Fibroblast of gingiva (primary cell): ENCODE results near the gene CASS4.
"Not testable (repeated sequence)": the region's sequence is repeated elsewhere in the genome, so short reads cannot be mapped to it uniquely, and the experiment has no call there.

ENCODE experiments used
- DNase-seq: peaks from one replicate; pipeline ENCODE4 v3.0.0-alpha.2; 2011; ENCODE audit warnings: low read depth

Gene CASS4

GRCh38 chr20:56411759-56412472, at the start of gene CASS4:
CASS4 (plus strand) TSS chr20:56412260; CDS start chr20:56412459, 199 bp downstream.
- DNase-seq, result peak; percentile 19

- DNase-seq, result no peak
These were observed 49.1 kb upstream of the CASS4 start for GRCh38 chr20:56362833-56363413.

- DNase-seq, result no peak
These were observed 48.6 kb upstream of the CASS4 start for GRCh38 chr20:56363491-56363890.

GRCh38 chr20:56368351-56369134, 43.5 kb upstream of the CASS4 start:
- no peak for DNase-seq

- DNase-seq, result no peak
These were observed 42.9 kb upstream of the CASS4 start for GRCh38 chr20:56369179-56369578.

- DNase-seq, result no peak
These were observed 40.1 kb upstream of the CASS4 start for GRCh38 chr20:56371977-56372376.

- DNase-seq, result no peak
These were observed 39.2 kb upstream of the CASS4 start for GRCh38 chr20:56372850-56373249.

- DNase-seq, result peak; percentile 99
These were observed 38.1 kb upstream of the CASS4 start for GRCh38 chr20:56373942-56374341.

GRCh38 chr20:56376331-56376730, 35.7 kb upstream of the CASS4 start:
- no peak for DNase-seq

- no peak for DNase-seq
These were observed 33.7 kb upstream of the CASS4 start for GRCh38 chr20:56378386-56378785.

GRCh38 chr20:56380375-56380774, 31.7 kb upstream of the CASS4 start:
- no peak for DNase-seq

GRCh38 chr20:56381501-56381900, 30.6 kb upstream of the CASS4 start:
- DNase-seq, result no peak

- DNase-seq, result no peak
These were observed 29.4 kb upstream of the CASS4 start for GRCh38 chr20:56382696-56383095.

GRCh38 chr20:56383334-56383733, 28.7 kb upstream of the CASS4 start:
- no peak for DNase-seq

GRCh38 chr20:56385130-56385529, 26.9 kb upstream of the CASS4 start:
- DNase-seq, result no peak

- DNase-seq, result no peak
These were observed 25.8 kb upstream of the CASS4 start for GRCh38 chr20:56386219-56386618.

- DNase-seq, result no peak
These were observed 23.2 kb upstream of the CASS4 start for GRCh38 chr20:56388882-56389281.

GRCh38 chr20:56389807-56390206, 22.3 kb upstream of the CASS4 start:
- no peak for DNase-seq

GRCh38 chr20:56390396-56390795, 21.7 kb upstream of the CASS4 start:
- DNase-seq, result not testable (repeated sequence)

- no peak for DNase-seq
These were observed 21.0 kb upstream of the CASS4 start for GRCh38 chr20:56391037-56391436.

GRCh38 chr20:56391596-56392131, 20.4 kb upstream of the CASS4 start:
- DNase-seq, result no peak

- peak; percentile 100 for DNase-seq
These were observed 19.8 kb upstream of the CASS4 start, which contains the start of the genes AURKA and CSTF1 for GRCh38 chr20:56392132-56392880. AURKA (minus strand) TSS chr20:56392215; CDS start chr20:56388197, 4,018 bp downstream. CSTF1 (plus strand) TSS chr20:56392645; CDS start chr20:56395553, 2,908 bp downstream.
